DND-41 (cell line): ENCODE results near the gene PRR5L.
A peak's percentile ranks its signal among the peaks of the same experiment; 100 is the strongest.

Source experiments
- ATAC-seq: fragments of 200-7000 bp; cut with Tn5 transposase; 3 replicates; pipeline ENCODE4 v1.9.1; 2021; ENCODE audit warnings: low read depth; ENCODE audit not compliant: insufficient read depth
- DNase-seq: peaks from one replicate; pipeline ENCODE4 v3.0.0-alpha.2; 2020
- H2AFZ ChIP-seq: 2 replicates; pipeline ENCODE4 v1.6.0; 2012; ENCODE audit warnings: low read depth, low read length
- H3K27ac ChIP-seq: 2 replicates; pipeline ENCODE4 v1.5.1; 2012; ENCODE audit warnings: low read length, inconsistent platforms
- H3K27me3 ChIP-seq: fragments of 200-600 bp; sonication (generic); 2 replicates; pipeline ENCODE4 v1.6.0; 2012; ENCODE audit warnings: low read length, mild to moderate bottlenecking, inconsistent platforms; ENCODE audit not compliant: insufficient read depth, poor library complexity
- H3K36me3 ChIP-seq: 2 replicates; pipeline ENCODE4 v1.5.1; 2012; ENCODE audit warnings: low read length, inconsistent platforms; ENCODE audit not compliant: insufficient read depth
- H3K4me1 ChIP-seq: 2 replicates; pipeline ENCODE4 v1.5.1; 2012; ENCODE audit warnings: mild to moderate bottlenecking, low read length; ENCODE audit not compliant: insufficient read depth
- H3K4me2 ChIP-seq: 2 replicates; pipeline ENCODE4 v1.6.0; 2012; ENCODE audit warnings: mild to moderate bottlenecking, moderate library complexity, low read length, inconsistent platforms; ENCODE audit not compliant: insufficient read depth
- H3K4me3 ChIP-seq, 2 experiments: fragments of 200-600 bp in 1 of 2; shearing (Covaris generic) in 1 of 2; 2 replicates each; pipeline ENCODE4 v1.5.1; 2012 to 2016; ENCODE audit warnings: inconsistent platforms in 2 of 2, low read length in 2 of 2, mild to moderate bottlenecking in 2 of 2, low read depth in 1 of 2, moderate library complexity in 1 of 2
- H3K79me2 ChIP-seq: 2 replicates; pipeline ENCODE4 v1.6.0; 2012; ENCODE audit warnings: low read length, inconsistent platforms; ENCODE audit not compliant: insufficient read depth
- H3K9ac ChIP-seq: 2 replicates; pipeline ENCODE4 v1.6.0; 2012; ENCODE audit warnings: low read depth, mild to moderate bottlenecking, inconsistent platforms, low read length, moderate library complexity
- H3K9me3 ChIP-seq: 2 replicates; pipeline ENCODE4 v1.5.1; 2012; ENCODE audit warnings: low read length, moderate library complexity, mild to moderate bottlenecking, inconsistent platforms; ENCODE audit not compliant: insufficient read depth, severe bottlenecking
- H4K20me1 ChIP-seq: 2 replicates; pipeline ENCODE4 v1.6.0; 2012; ENCODE audit warnings: low read length; ENCODE audit not compliant: insufficient read depth
- EZH2 ChIP-seq: IDR thresholded peaks from 3 replicates; pipeline ENCODE4 v1.6.1; 2012; ENCODE audit warnings: borderline replicate concordance, low read depth, mild to moderate bottlenecking, moderate library complexity, low read length, inconsistent platforms; ENCODE audit not compliant: severe bottlenecking
- TF ChIP-seq, protein P1 (sequence below): IDR thresholded peaks from 2 replicates; pipeline ENCODE4 v1.5.1; 2012; ENCODE audit warnings: borderline replicate concordance, low read length, moderate library complexity, mild to moderate bottlenecking; ENCODE audit not compliant: poor library complexity, severe bottlenecking; ENCODE audit errors: extremely low read depth

PRR5L gene

DNA sequence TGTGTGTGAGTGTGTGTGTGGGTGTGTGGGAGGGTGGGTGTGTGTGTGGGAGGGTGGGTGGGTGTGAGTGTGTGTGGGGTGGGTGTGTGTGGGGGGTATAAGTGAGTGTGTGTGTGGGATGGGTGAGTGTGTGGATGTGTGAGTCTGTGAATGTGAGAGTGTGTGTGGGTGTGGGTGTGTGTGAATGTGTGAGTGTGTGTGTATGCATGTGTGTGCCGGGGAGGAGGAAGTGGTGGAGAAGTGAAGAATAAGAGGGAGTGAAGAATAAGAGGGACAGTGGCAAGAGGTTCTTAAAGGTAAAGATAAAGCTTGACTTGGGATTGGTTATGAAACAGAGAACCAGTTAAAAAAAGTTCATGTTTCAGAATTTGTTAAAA lies 54.0 kb downstream of the PRR5L start:
- Histone ChIP-seq H3K4me3 (no peak overlapping the region), H3K4me1 (no peaks in the 10 kb centered on the region), H3K4me2 (no peak overlapping the region), H3K27me3 (peaks cover 12% of the 10 kb centered on the region), H3K36me3 (no peaks in the 10 kb centered on the region), H2AFZ (no peak overlapping the region), H4K20me1 (no peaks in the 10 kb centered on the region), H3K27ac (no peak overlapping the region), H3K9me3 (no peaks in the 10 kb centered on the region), H3K9ac (no peak overlapping the region), H3K79me2 (no peaks in the 10 kb centered on the region)
- no peak for TF ChIP-seq EZH2
- TF ChIP-seq, protein P1, sequence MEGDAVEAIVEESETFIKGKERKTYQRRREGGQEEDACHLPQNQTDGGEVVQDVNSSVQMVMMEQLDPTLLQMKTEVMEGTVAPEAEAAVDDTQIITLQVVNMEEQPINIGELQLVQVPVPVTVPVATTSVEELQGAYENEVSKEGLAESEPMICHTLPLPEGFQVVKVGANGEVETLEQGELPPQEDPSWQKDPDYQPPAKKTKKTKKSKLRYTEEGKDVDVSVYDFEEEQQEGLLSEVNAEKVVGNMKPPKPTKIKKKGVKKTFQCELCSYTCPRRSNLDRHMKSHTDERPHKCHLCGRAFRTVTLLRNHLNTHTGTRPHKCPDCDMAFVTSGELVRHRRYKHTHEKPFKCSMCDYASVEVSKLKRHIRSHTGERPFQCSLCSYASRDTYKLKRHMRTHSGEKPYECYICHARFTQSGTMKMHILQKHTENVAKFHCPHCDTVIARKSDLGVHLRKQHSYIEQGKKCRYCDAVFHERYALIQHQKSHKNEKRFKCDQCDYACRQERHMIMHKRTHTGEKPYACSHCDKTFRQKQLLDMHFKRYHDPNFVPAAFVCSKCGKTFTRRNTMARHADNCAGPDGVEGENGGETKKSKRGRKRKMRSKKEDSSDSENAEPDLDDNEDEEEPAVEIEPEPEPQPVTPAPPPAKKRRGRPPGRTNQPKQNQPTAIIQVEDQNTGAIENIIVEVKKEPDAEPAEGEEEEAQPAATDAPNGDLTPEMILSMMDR: no peak
- DNase-seq (no peak), ATAC-seq (no peak)

DNA sequence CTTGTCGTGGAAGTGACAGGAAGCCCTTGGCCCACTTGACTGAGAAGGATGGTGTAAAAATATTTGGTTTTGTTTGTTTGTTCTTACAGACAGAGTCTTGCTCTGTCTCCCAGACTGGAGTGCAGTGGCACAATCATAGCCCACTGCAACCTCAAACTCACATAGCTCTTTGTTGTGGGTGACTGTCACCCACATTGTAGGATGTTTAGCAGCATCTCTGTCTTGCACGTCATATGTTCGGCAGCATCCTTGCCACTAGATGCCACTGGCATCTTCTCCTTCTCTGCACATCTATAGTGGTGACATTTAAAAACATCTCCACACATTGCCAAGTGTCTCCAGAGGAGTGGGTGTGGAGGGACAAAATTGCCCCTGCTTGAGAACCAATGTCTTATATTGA lies 56.8 kb downstream of the PRR5L start:
- H2AFZ ChIP-seq: no peak overlapping the region
- no peaks in the 10 kb centered on the region for H3K4me1 ChIP-seq
- H3K36me3 ChIP-seq: no peaks in the 10 kb centered on the region
- H3K79me2 ChIP-seq: no peaks in the 10 kb centered on the region
- H3K4me3 ChIP-seq: no peak overlapping the region
- H4K20me1 ChIP-seq: no peaks in the 10 kb centered on the region
- ATAC-seq (peak; percentile 99), DNase-seq (peak; percentile 68)
- H3K27ac ChIP-seq: no peak overlapping the region
- TF ChIP-seq, protein P1: peak; percentile 55
- TF ChIP-seq EZH2: no peak
- no peak overlapping the region for H3K9ac ChIP-seq
- H3K4me2 ChIP-seq: no peak overlapping the region
- no peaks in the 10 kb centered on the region for H3K9me3 ChIP-seq
- peaks cover 7% of the 10 kb centered on the region for H3K27me3 ChIP-seq

DNA sequence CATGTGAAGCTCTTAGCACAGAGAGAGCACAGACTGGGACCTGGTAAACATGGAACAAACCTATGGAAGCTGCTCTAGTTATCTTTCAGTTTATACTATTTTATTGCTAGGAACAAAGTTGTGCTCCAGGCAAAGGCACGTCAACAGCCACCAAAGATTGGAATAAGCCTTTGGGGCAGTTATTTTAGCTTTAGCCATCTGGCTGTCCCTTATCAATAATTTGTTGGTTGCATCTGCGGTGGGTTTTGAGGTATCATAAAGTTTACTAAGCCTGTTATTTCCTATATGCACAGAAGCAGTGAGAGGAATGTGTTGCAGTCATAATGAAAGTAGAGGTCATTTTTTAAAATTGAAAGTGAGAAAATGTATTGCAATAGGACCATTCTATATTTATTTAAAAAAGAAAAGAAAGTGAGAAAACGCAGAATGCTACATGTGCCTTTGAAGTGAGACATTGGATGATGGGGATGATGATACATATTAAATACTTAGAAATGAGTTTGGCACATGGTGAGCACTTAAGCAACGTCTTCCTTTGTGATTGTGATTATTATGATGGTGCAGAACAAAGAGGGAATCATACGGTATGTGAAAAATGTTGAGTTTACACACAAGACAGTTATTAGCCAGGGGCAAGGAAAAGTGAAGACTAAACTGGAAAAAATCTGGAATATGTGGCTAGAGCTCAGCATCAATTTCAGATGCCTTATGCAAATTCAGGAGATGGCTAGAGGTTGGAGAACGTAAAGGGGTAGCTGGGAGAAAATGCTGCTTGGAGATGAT lies 58.3 kb downstream of the PRR5L start:
- no peaks in the 10 kb centered on the region for H3K36me3 ChIP-seq
- H2AFZ ChIP-seq: no peak overlapping the region
- peaks cover 10% of the 10 kb centered on the region for H3K27me3 ChIP-seq
- no peak overlapping the region for H3K4me2 ChIP-seq
- H3K79me2 ChIP-seq: no peaks in the 10 kb centered on the region
- H3K4me1 ChIP-seq: no peaks in the 10 kb centered on the region
- no peak overlapping the region for H3K27ac ChIP-seq
- no peak for TF ChIP-seq EZH2
- TF ChIP-seq, protein P1: no peak
- no peak overlapping the region for H3K9ac ChIP-seq
- ATAC-seq: no peak
- H3K9me3 ChIP-seq: no peaks in the 10 kb centered on the region
- no peak for DNase-seq
- H4K20me1 ChIP-seq: no peaks in the 10 kb centered on the region
- H3K4me3 ChIP-seq: no peak overlapping the region

DNA sequence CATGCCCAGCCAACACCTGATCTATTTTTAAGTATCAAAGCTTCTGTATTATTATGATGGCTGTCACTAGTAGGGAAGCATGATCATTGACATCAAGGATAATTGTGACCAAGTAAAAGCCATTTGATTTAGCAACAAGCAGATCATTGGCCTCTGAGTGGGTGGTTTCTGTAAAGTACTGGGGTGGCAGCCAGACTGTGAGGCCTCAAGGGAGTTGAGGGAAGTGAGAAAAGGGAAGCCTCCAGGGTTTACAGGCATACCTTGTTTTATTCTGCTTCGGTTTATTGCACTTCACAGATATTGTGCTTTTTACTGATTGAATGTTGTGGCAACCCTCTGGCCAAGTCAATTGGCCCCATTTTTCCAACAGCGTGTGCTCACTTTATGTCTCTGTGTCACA lies 60.1 kb downstream of the PRR5L start:
- Histone ChIP-seq H3K9ac (no peak overlapping the region), H3K36me3 (no peaks in the 10 kb centered on the region), H3K4me3 (no peak overlapping the region), H3K27ac (no peak overlapping the region), H4K20me1 (no peaks in the 10 kb centered on the region), H3K27me3 (peaks cover 10% of the 10 kb centered on the region), H2AFZ (no peak overlapping the region), H3K79me2 (no peaks in the 10 kb centered on the region), H3K4me1 (no peaks in the 10 kb centered on the region), H3K9me3 (no peaks in the 10 kb centered on the region), H3K4me2 (no peak overlapping the region)
- TF ChIP-seq, protein P1: no peak
- TF ChIP-seq EZH2: no peak
- no peak for DNase-seq
- no peak for ATAC-seq
